Adrenal gland (tissue), 12 donors: Measurements from ENCODE around the gene ATP13A4. TPM values are rescaled to one million over a fixed set of nuclear protein-coding genes. Genes with fewer than 3 reads are reported as not detected.

Experiments used
- DNase-seq, 7 donors: peaks; one replicate each; pipeline ENCODE4 v3.0.0-alpha.2; 2019 to 2020
- H3K27ac ChIP-seq, 5 donors: fragments of 200-600 bp; sonication (generic) in 4 of 5; 1 replicate in 3 of 5; 2 replicates in 2 of 5; pipeline versions ENCODE4 v1.5.1 to v1.8.0; 2016 to 2020; ENCODE audit warnings: mild to moderate bottlenecking in 1 of 5
- H3K27me3 ChIP-seq: fragments of 200-600 bp; 2 replicates; pipeline ENCODE4 v1.8.0; 2021
- H3K36me3 ChIP-seq, 2 donors: fragments of 200-600 bp; replicated peaks in 1 of 2; 1 replicate in 1 of 2; 2 replicates in 1 of 2; pipeline versions ENCODE4 v1.5.1 to v1.8.0; 2018 to 2022
- H3K4me1 ChIP-seq, 2 donors: fragments of 200-600 bp; replicated peaks in 1 of 2; 1 replicate in 1 of 2; 2 replicates in 1 of 2; pipeline versions ENCODE4 v1.5.1 to v1.8.0; 2018 to 2021
- H3K4me3 ChIP-seq, 4 donors: fragments of 200-600 bp; sonication (generic) in 3 of 4; one replicate each; pipeline ENCODE4 v1.5.1; 2016 to 2018
- H3K9me3 ChIP-seq, 3 donors: fragments of 200-600 bp; sonication (generic) in 1 of 3; replicated peaks in 1 of 3; 1 replicate in 2 of 3; 2 replicates in 1 of 3; pipeline versions ENCODE4 v1.5.1 to v1.8.0; 2016 to 2021
- CTCF ChIP-seq, 6 experiments: fragments of 450-650 bp in 4 of 6; fragments of 200-600 bp in 2 of 6; sonication (generic) in 1 of 6; IDR thresholded peaks; 1 replicate in 5 of 6; 2 replicates in 1 of 6; pipeline versions ENCODE4 v1.5.1 to v1.8.0; 2016 to 2021; ENCODE audit warnings: antibody characterized with exemption in 6 of 6, mild to moderate bottlenecking in 2 of 6, moderate library complexity in 1 of 6
- POLR2A ChIP-seq, 2 donors: fragments of 450-650 bp; IDR thresholded peaks; one replicate each; pipeline ENCODE4 v1.6.1; 2017; ENCODE audit warnings: antibody characterized with exemption in 2 of 2, mild to moderate bottlenecking in 2 of 2, moderate library complexity in 1 of 2
- whole genome bisulfite sequencing, 4 donors: extraction: QIAGEN DNeasy Blood & Tissue Kit in 2 of 4; methylation state at CpG; one replicate each; pipeline versions ENCODE4 v1.1.5 to v1.1.7; 2013 to 2017; 5-methylcytosine and 5-hydroxymethylcytosine counted together
- intact Hi-C, 2 donors: fragments of 100-400 bp; cut with DNase I; formaldehyde crosslinking; loops; one replicate each; pipeline versions ENCODE4 v1.14.1 to v1.15.0; 2022 to 2023
- polyA plus RNA-seq, 3 donors: library from polyadenylated mRNA; stranded (reverse); fragments of 200-250 nt in 2 of 3; fragments of 350-450 nt in 1 of 3; fragmentation: Illumina TruSeq in 1 of 3; extraction: RNeasy Lipid Tissue Mini Kit (QIAGEN cat#74804) in 1 of 3; gene quantifications; one replicate each; pipeline ENCODE4 v1.2.3, GENCODE V29; 2013 to 2014
- total RNA-seq, 9 donors: library from RNA; depleted of rRNA in 4 of 9; stranded (reverse); fragments of >200 nt in 4 of 9; fragments of 120-200 nt in 1 of 9; fragmentation: NEBNext Ultra II Directional in 1 of 9; extraction: Animal tissue kit (Norgen Biotek cat#: 25700) in 1 of 9; gene quantifications; one replicate each; pipeline versions ENCODE4 v1.1.0 to v1.2.4, GENCODE V29; 2013 to 2023
- donor health status: healthy with polysubstance abuse.
- donor health status: Bipolar disorder and iron deficiency.
- donor health status: DM: yes; HTN: yes; CAD: no.
- donor health status: DM: no; HTN: no; CAD: no.
- donor health status: DM: no; HTN: no; CAD: no.
- donor health status: DM: yes; HTN: yes; CAD: no.

ATP13A4 gene
- total and polyA plus RNA-seq, 12 donors, result 0.14 to 2.9 (median 0.57) TPM; not detected in 1

GRCh38 chr3:193552923-193553322 lies 1.8 kb downstream of the ATP13A4 start:
- no peak overlapping the region for H3K4me3 ChIP-seq
- H3K27ac ChIP-seq, result no peak overlapping the region
- no peaks in the 10 kb centered on the region for H3K27me3 ChIP-seq
- intact Hi-C loops, result no loop called here
- no peak for TF ChIP-seq CTCF (IDR thresholded peaks at IDR 0.05)
- TF ChIP-seq POLR2A (IDR thresholded peaks at IDR 0.05), result no peak
- no peaks in the 10 kb centered on the region for H3K36me3 ChIP-seq
- DNase-seq, result no peak
- 85 to 100% (median 91%) methylated on average over 1 of the region's 1 CpG for WGBS, 4 donors
- H3K4me1 ChIP-seq, result no peaks in the 10 kb centered on the region
- no peaks in the 10 kb centered on the region for H3K9me3 ChIP-seq

- Histone ChIP-seq H3K27ac (no peak overlapping the region), H3K4me1 (no peaks in the 10 kb centered on the region), H3K27me3 (no peaks in the 10 kb centered on the region), H3K4me3 (no peak overlapping the region), H3K36me3 (no peaks in the 10 kb centered on the region), H3K9me3 (no peaks in the 10 kb centered on the region)
- no peak for DNase-seq
- WGBS, 4 donors, result 49 to 58% (median 54%) methylated on average over 4 of the region's 4 CpGs
- intact Hi-C loops, result no loop called here
- TF ChIP-seq POLR2A (IDR thresholded peaks at IDR 0.05), result no peak
- TF ChIP-seq CTCF (IDR thresholded peaks at IDR 0.05), result no peak
Observed at GRCh38 chr3:193548406-193548805, 6.3 kb downstream of the ATP13A4 start.

- Histone ChIP-seq H3K27ac (no peak overlapping the region), H3K36me3 (no peaks in the 10 kb centered on the region), H3K27me3 (no peaks in the 10 kb centered on the region), H3K4me3 (no peak overlapping the region), H3K4me1 (no peaks in the 10 kb centered on the region), H3K9me3 (no peaks in the 10 kb centered on the region)
- no peak for DNase-seq
- intact Hi-C loops, result no loop called here
- TF ChIP-seq CTCF (IDR thresholded peaks at IDR 0.05), result no peak
- no peak for TF ChIP-seq POLR2A (IDR thresholded peaks at IDR 0.05)
Observed at GRCh38 chr3:193546129-193546528, 8.6 kb downstream of the ATP13A4 start.

GRCh38 chr3:193545304-193545703 lies 9.4 kb downstream of the ATP13A4 start:
- intact Hi-C loops, result no loop called here
- no peak for DNase-seq
- TF ChIP-seq POLR2A (IDR thresholded peaks at IDR 0.05), result no peak
- Histone ChIP-seq H3K4me1 (no peaks in the 10 kb centered on the region), H3K4me3 (no peak overlapping the region), H3K27ac (no peak overlapping the region), H3K36me3 (no peaks in the 10 kb centered on the region), H3K9me3 (no peaks in the 10 kb centered on the region), H3K27me3 (no peaks in the 10 kb centered on the region)
- 93 to 96% (median 95%) methylated on average over 1 of the region's 1 CpG for WGBS, 4 donors

- intact Hi-C loops, result no loop called here
Observed at GRCh38 chr3:193544289-193544688, 10.4 kb downstream of the ATP13A4 start.

More at GRCh38 chr3:193544289-193544688, 10.4 kb downstream of the ATP13A4 start:
- TF ChIP-seq POLR2A (IDR thresholded peaks at IDR 0.05) (no peak), CTCF (IDR thresholded peaks at IDR 0.05) (no peak)
- H3K27me3 ChIP-seq, result no peaks in the 10 kb centered on the region
- no peak for DNase-seq
- H3K9me3 ChIP-seq, result no peaks in the 10 kb centered on the region
- no peak overlapping the region for H3K4me3 ChIP-seq
- H3K27ac ChIP-seq, result no peak overlapping the region
- no peaks in the 10 kb centered on the region for H3K4me1 ChIP-seq
- WGBS, 4 donors, result 73 to 82% (median 78%) methylated on average over 1 of the region's 1 CpG
- no peaks in the 10 kb centered on the region for H3K36me3 ChIP-seq
